Measurements from ENCODE around the gene SLC28A1.

The SLC28A1 gene

GRCh38 chr15:84885801-84886200 is 1.3 kb downstream of the SLC28A1 start:
- no peak for DNase-seq (ENCODE audit: low read depth, low spot score)

- DNase-seq (ENCODE audit: low read depth, low spot score) = no peak
Measured at GRCh38 chr15:84886211-84886983, 1.9 kb downstream of the SLC28A1 start.

- no peak for DNase-seq (ENCODE audit: low read depth, low spot score)
Measured at GRCh38 chr15:84886984-84887299, 2.5 kb downstream of the SLC28A1 start.

GRCh38 chr15:84887938-84888337 is 3.5 kb downstream of the SLC28A1 start:
- DNase-seq (ENCODE audit: low read depth, low spot score) = no peak

GRCh38 chr15:84888639-84889038 is 4.2 kb downstream of the SLC28A1 start:
- no peak for DNase-seq (ENCODE audit: low read depth, low spot score)

- DNase-seq (ENCODE audit: low read depth, low spot score) = no peak
Measured at GRCh38 chr15:84889313-84889990, 5.0 kb downstream of the SLC28A1 start.

GRCh38 chr15:84889991-84890669 is 5.7 kb downstream of the SLC28A1 start:
- DNase-seq (ENCODE audit: low read depth, low spot score) = no peak

GRCh38 chr15:84890670-84891162 is 6.3 kb downstream of the SLC28A1 start:
- no peak for DNase-seq (ENCODE audit: low read depth, low spot score)

- DNase-seq (ENCODE audit: low read depth, low spot score) = no peak
Measured at GRCh38 chr15:84891339-84891738, 6.9 kb downstream of the SLC28A1 start.

GRCh38 chr15:84892786-84893307 is 8.4 kb downstream of the SLC28A1 start:
- DNase-seq (ENCODE audit: low read depth, low spot score) = no peak

- DNase-seq (ENCODE audit: low read depth, low spot score) = no peak
Measured at GRCh38 chr15:84893607-84894006, 9.1 kb downstream of the SLC28A1 start.

- no peak for DNase-seq (ENCODE audit: low read depth, low spot score)
Measured at GRCh38 chr15:84894736-84895425, 10.4 kb downstream of the SLC28A1 start.

- no peak for DNase-seq (ENCODE audit: low read depth, low spot score)
Measured at GRCh38 chr15:84898761-84899160, 14.3 kb downstream of the SLC28A1 start.

- no peak for DNase-seq (ENCODE audit: low read depth, low spot score)
Measured at GRCh38 chr15:84899750-84900149, 15.3 kb downstream of the SLC28A1 start.

GRCh38 chr15:84901540-84901939 is 17.1 kb downstream of the SLC28A1 start:
- DNase-seq (ENCODE audit: low read depth, low spot score) = no peak

GRCh38 chr15:84903751-84904150 is 19.3 kb downstream of the SLC28A1 start:
- DNase-seq (ENCODE audit: low read depth, low spot score) = no peak

GRCh38 chr15:84904419-84904818 is 20.0 kb downstream of the SLC28A1 start:
- DNase-seq (ENCODE audit: low read depth, low spot score) = no peak

- no peak for DNase-seq (ENCODE audit: low read depth, low spot score)
Measured at GRCh38 chr15:84905016-84905916, 20.8 kb downstream of the SLC28A1 start.

- no peak for DNase-seq (ENCODE audit: low read depth, low spot score)
Measured at GRCh38 chr15:84907731-84908130, 23.3 kb downstream of the SLC28A1 start.

- DNase-seq (ENCODE audit: low read depth, low spot score) = no peak
Measured at GRCh38 chr15:84908564-84908963, 24.1 kb downstream of the SLC28A1 start.

- DNase-seq (ENCODE audit: low read depth, low spot score) = no peak
Measured at GRCh38 chr15:84909029-84909428, 24.6 kb downstream of the SLC28A1 start.

All from smooth muscle cell of the brain vasculature (primary cell).